ENCODE data around the gene LAMA3.

The LAMA3 gene

DNA sequence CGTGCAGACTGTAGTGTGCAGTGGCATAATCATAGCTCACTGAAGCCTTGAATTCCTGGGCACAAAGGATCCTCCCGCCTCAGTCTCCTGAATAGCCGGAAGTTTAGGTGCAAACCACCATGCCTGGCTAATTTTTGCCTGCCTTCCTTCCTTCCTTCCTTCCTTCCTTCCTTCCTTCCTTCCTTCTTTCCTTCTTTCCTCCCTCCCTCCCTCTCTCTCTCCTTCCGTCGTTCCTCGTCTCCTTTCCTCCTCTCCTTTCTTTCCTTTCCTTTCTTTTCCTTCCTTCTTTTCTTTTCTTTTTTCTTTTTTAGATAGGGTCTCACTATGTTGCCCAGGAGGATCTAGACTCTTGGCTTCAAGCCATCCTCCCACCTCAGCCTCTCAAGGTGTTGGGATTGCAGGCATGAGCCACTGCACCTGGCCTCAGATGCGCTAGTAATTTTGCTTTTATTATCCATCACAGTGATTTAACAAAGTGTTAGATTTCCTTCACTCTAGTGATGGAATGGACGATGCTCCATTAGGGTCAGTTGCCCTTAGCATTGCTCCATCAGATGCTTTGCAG, 20.0 kb upstream of the LAMA3 start:
- DNase-seq: no peak

DNA sequence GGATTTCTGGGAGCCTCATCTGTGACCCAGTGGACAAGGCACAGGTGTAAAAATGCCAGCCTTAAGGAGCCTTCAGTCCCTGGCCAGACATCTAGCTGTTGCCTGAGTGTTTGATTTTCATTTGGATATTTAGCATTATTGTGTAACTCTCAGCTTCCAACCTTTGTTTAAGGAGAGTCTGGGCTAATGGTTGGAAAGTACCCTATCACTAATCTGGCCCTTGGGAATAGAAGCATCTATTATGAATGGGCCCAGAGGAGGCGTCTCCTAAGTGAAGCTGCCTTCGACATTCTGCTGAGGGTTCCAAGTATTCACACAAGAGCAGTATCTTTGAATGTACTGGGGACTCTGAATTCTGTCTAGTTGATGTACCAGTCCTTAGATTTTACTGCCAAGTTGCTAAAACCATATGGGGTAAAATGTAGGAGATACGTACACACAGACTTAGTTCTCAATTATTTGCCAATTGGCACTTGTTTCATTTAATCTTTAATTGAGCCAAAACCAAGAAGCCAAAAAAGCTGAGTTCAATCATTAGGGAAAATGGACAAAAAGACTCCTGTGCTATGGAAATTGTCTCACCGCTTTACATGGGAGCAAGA, 19.3 kb upstream of the LAMA3 start:
- DNase-seq: no peak

DNA sequence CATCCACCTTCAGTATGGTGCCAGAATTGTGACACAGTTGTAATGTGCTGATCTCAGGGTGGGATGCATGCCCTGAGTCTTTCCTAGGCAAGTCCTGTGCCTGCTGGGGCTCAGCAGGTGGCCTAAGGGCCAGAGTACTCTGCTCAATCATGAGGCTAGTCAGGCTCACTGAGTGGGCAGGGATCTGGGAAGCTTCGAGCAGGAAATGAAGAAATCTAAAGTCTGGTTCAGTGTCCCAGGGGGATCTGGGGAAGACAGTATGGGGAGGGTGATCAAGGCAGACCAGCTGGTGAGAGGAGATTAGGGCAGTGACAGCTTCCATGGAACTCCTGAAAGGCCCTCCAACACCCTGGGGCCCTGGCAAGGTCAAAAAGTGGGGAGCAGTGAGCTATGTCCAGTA, 17.7 kb upstream of the LAMA3 start:
- DNase-seq: no peak

DNA sequence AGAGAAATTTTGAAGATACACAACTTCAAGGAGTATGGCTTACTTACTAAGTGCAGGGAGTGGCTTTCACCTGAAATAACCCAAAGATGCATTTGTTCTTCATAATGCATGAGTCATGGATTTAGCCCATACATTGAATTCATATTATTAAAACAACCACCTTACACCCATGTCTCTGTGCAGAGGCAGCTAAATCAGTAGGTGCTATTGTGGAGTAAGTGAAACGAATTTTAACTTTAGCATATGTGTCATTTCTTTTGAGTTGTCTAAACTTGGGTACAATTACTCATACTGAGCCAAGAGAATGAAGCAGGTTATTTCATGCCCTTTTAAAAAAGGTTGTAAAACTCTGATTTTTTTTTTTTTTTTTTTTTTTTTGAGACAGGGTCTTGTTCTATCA, 15.5 kb upstream of the LAMA3 start:
- DNase-seq: no peak

DNA sequence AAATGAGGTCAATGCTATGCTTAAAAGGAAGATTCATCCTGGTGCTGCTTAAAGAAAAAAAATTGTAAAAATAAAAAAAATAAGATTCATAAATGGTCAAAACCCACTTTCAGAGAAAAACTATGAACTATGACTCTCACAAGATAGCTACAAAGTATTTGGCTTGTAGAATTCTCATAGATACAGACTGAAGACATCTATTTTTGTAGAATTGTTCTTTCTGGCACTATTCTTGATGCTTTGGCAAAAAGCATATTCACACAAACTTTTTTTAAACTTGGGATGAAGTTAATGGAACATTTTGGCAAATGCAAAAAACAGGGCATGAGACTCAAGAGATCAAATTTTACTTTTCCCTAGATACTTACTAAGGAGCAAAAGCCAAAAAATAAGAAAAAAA, 14.0 kb upstream of the LAMA3 start:
- no peak for DNase-seq

DNA sequence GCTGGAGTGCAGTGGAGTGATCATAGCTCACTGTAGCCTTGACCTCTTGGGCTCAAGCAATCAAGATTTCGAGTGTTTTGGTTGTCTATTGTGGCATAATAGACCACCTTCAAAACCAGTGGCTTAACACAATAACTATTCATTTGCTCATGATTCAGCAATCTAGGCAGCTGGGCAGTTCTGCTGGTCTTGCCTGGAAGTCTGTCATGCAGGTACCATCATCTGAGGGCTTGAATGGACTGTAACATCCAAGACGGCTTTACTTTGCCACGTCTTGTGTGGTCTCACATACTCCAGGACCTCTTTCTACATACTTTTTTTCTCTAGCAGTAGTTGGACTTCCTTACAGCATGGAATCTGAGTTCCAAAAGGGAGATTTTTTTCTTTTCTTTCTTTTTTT, 13.4 kb upstream of the LAMA3 start:
- DNase-seq: no peak

DNA sequence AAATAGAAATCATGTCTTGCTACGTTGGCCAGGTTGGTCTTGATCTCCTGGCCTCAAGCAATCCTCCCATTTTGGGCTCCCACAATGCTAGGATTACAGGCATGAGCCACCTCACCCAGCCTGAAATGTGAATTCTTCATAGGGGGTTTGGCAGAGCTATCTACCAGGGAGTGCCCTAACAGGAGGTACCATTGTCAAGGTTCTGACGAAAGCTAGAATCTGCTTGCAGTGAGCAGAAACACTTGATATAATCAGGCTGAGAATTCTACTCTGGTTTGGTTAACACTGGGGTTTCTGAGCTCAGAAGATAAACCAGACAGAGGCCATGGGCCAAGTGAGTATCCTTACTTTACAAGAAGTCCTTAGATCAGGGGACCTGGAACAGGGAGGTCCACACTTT, 7.2 kb upstream of the LAMA3 start:
- no peak for DNase-seq

DNA sequence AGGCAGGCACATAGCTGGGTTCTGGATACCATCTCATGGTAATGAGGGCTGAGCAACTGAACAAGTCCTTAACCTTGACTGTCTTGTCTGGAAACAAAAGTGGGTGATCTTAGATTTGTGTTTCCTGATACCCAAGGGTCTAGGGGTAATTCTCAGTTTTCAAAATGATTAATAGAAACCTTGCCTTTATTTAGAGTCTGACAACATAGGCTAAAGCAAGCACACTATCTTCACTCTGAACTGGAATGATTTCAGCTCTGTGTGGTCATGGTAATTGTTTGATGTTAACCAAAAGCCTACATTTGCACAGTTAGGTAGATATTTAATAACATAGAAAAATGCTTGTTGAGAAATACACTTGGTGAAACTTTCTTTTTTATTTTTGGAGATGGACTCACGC, 6.8 kb upstream of the LAMA3 start:
- no peak for DNase-seq

DNA sequence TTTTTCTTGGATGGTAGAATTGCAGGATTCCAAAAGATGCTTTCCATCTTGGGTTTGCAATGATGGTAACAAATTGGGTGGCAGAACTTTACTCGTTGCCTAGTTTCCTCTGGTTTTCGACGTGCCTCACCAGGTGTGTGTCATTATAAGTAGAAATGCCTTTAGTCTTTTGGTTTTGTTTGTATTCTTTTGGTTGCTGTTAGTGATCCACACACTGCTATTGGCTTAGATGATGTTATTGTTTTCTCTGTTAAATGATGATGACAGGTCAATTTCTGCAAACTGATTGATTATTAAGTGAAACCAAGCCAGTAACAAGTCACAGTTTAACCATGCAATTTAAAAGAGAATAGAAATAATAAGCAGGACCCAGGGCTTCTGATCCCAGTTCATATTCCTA, 6.1 kb upstream of the LAMA3 start:
- DNase-seq: no peak

DNA sequence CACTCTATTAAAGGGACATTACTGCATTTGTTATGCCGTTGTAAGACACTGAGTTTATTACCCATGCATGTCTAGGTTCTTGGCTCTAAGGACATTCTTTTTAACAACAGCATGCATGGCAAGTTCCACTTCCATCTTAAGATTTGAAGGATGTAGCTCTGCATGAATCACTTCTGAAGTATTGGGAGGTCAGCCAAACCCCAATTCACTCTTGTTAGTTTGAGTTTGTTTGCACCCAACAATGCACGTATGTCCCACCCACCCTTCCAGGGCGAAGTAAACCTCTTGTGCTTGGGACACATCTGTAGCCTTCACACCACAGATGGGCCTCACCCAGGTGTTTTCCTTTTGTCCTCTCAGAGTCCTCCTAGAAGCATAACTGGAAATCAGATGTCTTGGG, 5.6 kb upstream of the LAMA3 start:
- no peak for DNase-seq

DNA sequence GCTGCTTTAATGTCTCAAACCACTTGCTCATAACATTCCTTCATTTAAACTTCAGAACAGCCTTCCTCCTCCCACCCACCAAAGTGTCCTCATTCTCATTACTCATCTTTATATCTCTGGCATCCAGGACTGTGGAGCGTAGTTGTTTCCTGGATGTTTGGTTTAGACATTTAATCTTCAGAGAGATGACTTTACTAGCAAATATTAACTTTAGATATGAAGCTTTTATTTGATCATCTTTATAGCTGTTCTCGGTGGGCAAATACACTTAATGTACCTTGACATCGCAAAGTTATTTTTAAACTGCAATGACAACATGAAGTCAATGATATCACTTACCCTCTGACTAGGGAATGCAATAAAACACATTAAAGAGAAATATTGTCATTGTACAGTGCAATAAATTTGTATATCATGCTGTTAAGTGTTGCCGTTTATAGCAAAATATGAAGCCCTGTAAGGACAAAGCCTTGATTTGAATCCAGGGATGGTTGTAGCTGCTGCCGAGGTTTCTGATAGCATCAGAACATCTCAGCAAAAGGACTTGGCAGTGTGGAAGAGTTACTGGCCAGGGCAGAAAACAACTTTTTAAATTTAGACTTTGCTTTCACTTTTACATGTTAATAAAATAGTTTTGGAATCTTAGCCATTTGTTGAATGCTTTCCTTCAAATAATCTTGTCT, 4.6 kb upstream of the LAMA3 start:
- no peak for DNase-seq

DNA sequence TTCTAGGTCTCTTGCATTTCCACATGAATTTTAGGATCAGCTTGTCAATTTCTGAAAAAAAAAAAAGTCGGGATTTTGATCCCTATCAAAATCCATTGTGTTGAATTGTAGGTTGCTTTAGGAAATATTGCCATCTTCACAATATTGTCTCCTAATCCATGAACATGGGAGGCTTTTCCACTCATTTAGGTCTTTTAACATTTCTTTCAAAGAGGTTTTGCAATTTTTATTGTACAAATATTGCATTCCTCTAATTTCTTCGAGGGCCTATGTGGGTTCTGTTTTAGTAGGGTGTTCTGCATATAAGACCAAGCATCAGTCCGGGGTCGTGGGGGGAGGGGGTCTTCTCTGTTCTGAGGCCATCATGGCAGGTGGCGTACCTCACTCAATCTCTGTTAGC, 725 bp upstream of the LAMA3 start:
- DNase-seq: no peak

DNA sequence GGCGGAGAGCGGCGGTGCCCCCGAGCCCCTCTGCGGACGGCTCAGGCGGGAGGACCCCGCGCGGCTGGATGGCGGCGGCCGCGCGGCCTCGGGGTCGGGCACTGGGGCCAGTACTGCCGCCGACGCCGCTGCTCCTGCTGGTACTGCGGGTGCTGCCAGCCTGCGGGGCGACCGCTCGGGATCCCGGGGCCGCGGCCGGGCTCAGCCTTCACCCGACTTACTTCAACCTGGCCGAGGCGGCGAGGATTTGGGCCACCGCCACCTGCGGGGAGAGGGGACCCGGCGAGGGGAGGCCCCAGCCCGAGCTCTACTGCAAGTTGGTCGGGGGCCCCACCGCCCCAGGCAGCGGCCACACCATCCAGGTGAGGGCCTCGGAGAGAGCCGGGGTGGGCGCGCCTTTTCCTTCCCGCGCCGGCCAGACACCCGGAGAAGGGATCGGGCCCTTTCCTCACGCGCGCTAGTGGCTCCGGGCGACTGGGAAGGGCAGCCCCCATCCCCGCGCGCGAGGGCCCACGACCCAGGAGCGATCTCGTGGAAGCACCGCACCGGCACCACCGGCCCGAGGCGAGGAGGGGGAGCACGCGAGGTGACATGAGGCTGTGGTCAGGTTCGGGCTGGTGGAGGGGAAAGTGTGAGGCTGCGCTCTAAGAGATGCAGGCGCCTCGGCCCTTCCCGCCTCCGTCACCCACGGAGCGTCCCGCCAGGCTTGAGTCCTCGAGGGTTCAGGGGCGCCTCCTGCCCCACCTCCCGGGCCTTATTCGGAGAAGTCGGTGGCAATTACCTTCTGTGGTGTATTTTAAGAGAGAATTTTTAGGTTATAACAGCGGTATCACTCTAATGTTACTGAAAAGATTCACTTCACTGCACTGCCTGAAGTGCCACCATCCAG, 607 bp downstream of the LAMA3 start:
- DNase-seq: no peak

DNA sequence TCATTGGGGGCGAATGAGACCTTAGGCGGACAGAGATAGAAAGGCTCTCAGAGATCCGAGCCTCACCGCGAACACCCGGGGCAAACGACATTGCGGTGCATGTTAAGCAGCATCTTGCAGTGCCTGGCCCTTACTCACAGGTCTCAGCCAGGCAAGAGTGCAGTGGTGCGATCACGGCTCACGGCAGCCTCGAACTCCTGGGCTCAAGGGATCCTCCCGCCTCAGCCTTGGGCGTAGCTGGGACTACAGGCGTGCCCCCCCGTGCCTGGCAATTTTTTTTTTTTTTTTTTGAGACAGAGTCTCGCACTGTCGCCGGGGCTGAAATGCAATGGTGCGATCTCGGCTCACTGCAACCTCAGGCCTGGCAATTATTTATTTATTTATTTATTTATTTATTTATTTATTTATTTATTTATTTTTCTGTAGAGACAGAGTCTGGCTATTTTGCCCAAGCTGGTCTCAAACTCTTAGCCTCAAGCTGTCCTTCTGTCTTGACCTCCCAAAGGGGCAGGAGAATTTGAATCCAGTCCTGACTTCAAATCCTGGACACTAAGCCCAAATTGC, 1.3 kb downstream of the LAMA3 start:
- no peak for DNase-seq

DNA sequence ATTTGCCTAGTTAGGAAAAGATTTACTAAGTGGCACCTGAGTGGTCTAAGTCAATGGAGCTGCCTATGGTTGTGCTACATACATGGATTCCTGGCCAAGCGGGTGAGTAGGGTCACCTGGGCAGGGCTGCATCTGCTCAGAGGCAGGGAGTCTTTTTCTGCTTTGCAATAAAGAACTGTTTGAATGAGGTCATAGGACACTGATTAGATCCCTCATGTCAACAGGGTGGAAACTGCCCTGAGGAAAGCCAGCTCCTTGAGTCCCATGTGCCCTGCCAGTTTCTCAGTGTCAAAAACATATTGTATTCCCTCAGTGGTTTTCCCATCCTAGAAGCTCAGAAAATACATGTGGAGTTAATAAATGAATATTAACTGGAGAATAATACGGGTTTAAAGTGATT, 4.6 kb downstream of the LAMA3 start:
- no peak for DNase-seq

DNA sequence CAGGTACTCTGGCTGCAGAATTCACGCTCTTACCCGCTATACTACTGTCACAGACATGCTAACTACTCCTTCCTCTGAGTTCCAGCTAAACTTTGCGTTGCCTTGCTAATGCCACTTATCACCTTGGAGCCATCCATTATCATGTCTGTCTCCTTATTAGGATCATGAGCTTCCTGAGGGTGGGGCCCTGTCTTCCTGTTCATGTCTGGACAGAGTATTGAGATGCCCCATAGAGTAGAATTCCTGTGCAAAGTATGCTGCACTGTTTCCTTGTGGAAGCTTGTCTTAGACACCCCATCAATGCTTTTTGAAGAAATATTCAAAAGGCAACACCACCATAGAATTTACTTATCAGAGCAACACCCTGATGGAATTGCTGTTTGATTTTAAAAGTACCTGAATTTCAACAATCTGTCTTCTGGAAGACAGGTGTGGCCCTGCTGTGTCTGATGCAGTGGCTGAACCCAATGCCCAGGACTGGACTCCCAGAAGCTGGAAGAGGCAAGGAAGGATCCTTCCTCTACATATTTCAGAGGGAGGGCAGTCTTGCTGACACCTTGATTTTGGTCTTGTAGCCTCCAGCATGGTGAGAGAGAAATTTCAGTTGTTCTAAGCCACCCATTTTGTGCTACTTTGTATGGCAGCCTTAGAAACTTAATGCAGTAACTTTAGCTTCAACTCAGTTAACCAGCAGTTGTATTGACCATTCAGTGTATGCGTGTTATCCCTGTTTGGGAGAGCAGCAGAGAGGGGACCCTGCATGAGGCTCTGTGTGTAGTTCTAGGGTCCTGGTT, 5.6 kb downstream of the LAMA3 start:
- no peak for DNase-seq

DNA sequence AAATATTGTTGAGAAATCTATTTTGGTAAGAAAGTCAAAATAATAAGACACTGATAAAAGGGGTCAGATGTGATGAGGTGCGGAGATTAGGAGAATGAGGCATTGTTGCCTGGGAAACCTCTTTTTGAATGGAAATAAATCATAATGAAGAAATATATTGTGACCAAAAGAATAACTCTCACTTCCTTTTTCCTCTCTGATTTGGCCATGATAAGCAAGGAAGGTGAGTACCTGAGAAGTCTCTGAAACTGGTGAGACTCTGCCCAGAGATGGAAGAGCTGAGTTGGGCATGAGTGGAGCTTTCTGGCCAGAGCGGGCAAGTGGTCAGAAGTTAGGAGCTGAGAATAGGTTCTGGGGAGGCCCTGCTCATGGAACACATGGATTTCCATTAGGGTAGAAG, 11.8 kb downstream of the LAMA3 start:
- DNase-seq: peak; percentile 50

DNA sequence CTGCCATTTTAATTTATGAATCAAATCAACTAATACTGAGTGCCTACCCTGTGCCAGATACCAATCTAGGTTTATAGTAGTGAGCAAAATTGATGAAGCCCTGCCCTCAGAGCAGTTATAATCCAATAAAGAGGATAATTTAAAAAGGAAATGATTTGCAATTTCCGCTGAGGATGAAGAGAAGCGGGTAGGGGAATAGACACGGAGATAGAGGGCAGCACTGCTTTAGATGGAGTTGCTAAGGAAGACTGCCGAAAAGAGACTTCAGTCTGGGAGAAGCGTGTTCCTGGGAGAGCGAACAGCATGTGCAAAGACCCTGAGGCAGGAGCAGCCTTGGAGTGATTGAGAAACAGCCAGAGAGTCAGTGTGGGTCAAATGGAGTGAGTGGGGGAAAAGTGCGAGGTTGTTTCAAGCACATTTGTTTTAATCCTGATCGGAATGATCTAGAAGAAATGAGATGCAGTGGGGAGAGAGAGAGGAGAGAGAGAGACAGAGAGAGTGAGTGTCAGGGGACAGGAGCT, 12.4 kb downstream of the LAMA3 start:
- DNase-seq: no peak

DNA sequence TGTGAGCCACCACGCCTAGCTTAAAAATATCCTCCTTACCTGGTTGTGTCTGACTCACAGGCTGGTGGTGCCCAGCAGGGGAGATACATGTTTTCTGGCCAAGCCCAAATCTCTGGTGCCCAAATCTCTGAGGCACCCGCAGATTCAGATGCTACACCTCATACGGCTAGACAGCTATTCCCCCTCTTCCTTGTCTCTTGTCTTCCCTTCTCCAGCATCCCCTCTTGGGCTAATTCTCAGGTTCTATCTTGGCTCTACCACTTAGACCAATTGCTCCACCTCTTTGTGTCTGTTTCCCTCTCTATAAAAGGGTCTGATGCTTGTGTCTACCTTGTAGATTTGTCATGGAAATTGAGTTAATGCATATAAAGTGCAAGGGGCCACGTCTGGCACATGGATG, 13.4 kb downstream of the LAMA3 start:
- no peak for DNase-seq

DNA sequence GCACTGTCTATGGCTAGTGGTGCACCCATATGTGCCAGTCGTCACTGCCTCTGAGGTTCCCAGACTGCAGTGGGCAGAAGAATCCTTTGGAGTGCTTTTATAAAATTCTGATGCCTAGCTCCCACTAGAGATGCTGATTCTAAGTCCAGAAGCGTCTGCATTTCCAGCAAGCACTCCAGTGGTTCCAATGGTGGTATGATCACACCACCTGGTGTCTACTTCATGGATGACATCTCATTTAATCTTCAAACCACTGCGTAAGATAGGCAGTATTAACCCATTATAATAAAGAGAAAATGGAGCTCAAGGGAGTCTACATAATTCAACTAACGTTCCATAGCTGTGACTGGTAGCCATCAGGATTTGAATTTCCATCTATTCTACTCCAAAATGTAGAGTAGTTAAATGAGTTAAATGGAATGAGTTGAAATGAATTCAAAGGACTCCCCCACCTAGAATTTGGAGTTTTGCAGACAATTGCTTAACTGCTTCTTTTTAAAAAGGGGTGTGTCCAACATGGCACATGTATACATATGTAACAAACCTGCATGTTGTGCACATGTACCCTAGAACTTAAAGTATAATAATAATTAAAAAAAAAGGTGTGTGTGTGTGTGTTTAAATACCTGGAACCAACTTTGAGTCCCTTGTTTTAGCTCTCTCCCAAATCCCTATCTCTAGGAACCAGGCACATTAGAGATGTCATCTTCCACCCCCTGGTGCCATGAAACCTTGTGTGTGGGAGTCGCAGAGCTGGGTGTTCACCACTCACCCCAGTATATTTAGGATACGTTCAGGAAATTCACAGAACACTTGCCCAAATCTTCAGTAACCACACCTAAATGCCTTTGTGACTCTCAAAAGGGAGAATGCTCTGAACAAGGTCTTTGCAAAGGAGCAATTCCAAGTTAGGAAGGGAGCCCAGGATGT, 14.1 kb downstream of the LAMA3 start:
- peak; percentile 38 for DNase-seq

DNA sequence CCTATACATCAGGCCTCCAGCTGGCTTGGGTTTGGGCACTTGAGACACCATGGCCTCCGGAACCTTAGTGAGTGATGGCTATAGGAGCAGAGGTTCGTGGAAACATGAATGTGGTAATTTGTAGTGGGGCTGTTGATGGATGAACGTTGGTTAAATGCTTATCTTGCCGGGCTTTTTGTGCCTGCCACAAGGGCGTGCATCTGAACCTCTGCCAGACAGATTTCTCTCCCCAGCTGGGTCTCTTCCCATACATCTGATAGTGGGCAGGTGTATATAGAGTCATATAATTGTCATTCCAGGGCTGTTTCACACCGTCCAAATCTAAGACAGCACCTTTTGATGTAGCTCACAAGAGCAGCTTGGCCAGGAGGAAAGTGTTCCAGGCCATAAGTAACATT, 14.7 kb downstream of the LAMA3 start:
- DNase-seq: no peak

Data from RPMI8226 (cell line).